NT2/D1 (cell line): ENCODE data around the gene CES2.
"Not testable (repeated sequence)": the region's sequence is repeated elsewhere in the genome, so short reads cannot be mapped to it uniquely, and the experiment has no call there.

Source experiments
- YY1 ChIP-seq: IDR thresholded peaks from 2 replicates; pipeline ENCODE4 v1.6.1; 2011; ENCODE audit not compliant: insufficient read length, insufficient read depth
- ZNF274 ChIP-seq: IDR thresholded peaks from 2 replicates; pipeline ENCODE4 v1.6.1; 2011; ENCODE audit warnings: mild to moderate bottlenecking, low read depth, low read length

GRCh38 chr16:66934839-66935313 lies 440 bp upstream of the CES2 start:
- not testable (repeated sequence) for TF ChIP-seq ZNF274, YY1
